Measurements from ENCODE around the gene NRG4. TPM values are rescaled to one million over a fixed set of nuclear protein-coding genes. Genes with fewer than 3 reads are reported as not detected.
"Not testable (repeated sequence)": the region's sequence is repeated elsewhere in the genome, so short reads cannot be mapped to it uniquely, and the experiment has no call there.

The NRG4 gene
- polyA plus RNA-seq, 1 experiment: not detected

GRCh38 chr15:76058714-76059319 lies 46.6 kb upstream of the NRG4 start:
- TF ChIP-seq, protein P1, sequence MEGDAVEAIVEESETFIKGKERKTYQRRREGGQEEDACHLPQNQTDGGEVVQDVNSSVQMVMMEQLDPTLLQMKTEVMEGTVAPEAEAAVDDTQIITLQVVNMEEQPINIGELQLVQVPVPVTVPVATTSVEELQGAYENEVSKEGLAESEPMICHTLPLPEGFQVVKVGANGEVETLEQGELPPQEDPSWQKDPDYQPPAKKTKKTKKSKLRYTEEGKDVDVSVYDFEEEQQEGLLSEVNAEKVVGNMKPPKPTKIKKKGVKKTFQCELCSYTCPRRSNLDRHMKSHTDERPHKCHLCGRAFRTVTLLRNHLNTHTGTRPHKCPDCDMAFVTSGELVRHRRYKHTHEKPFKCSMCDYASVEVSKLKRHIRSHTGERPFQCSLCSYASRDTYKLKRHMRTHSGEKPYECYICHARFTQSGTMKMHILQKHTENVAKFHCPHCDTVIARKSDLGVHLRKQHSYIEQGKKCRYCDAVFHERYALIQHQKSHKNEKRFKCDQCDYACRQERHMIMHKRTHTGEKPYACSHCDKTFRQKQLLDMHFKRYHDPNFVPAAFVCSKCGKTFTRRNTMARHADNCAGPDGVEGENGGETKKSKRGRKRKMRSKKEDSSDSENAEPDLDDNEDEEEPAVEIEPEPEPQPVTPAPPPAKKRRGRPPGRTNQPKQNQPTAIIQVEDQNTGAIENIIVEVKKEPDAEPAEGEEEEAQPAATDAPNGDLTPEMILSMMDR (IDR thresholded peaks at IDR 0.05; ENCODE audit: low read depth, low read length): peak; percentile 12; the same call in 1 of the 2 replicates
- POLR2A ChIA-PET: no interaction called here

DNA sequence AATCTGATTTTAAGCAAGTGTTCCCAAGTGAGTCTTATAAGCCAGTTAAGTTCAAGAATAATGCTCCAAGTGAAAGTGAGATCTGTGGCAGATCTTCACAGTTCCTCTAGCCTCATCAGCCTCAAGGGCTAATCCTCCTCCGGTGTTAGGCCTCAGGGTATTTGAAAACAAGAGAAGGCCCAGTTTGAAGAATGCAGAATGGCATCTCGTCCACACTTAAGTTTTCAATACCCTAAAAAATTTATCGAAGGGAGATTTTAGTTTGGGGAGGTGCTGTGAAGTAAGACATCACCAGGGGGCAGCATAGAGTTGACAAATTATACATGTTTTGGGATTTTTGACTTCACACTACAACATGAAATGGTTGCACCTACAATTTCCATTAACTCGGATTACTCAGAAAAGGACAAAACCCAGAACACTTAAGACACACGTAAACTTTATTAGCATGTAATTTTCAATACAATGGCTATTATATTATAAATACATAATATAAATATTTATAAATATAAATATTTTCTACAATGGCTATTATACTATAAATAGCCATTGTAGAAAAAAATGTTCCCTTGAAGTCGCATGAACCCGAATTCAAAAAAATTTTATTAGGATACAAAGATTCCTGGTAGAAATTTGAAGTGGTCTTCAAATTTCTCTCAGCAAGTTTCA lies 45.2 kb upstream of the NRG4 start:
- Histone ChIP-seq H3K27ac (ENCODE audit: low read depth, low read length) (no peak overlapping the region), H3K9me3 (ENCODE audit: control insufficient read depth, insufficient read depth, low read length) (no peaks in the 10 kb centered on the region; the same call in 1 of the 2 replicates), H3K27me3 (ENCODE audit: control insufficient read depth, insufficient read depth, low read length) (peaks cover 42% of the 10 kb centered on the region), H3K4me3 (ENCODE audit: low read depth, low read length) (no peak overlapping the region)
- ChIA-PET POLR2A (interaction anchor here (0.6 kb wide), 1 partner anchor 139 kb away, joined by 3 read pairs; no protein-coding TSS in a partner anchor), CTCF (interaction anchor here (0.8 to 8.2 kb wide), 12 partner anchors 10 to 248 kb away, joined by 3 to 167 read pairs (median 4); no protein-coding TSS in a partner anchor)
- DNase-seq (ENCODE audit: low read depth, low spot score): no peak
- TF ChIP-seq, protein P1 (IDR thresholded peaks at IDR 0.05; ENCODE audit: low read depth, low read length): peak; percentile 77

More at GRCh38 chr15:76058714-76059319, 46.6 kb upstream of the NRG4 start:
- Histone ChIP-seq H3K9me3 (ENCODE audit: control insufficient read depth, insufficient read depth, low read length) (no peaks in the 10 kb centered on the region; the same call in 1 of the 2 replicates), H3K4me3 (ENCODE audit: low read depth, low read length) (peak overlapping the region; percentile 62), H3K27me3 (ENCODE audit: control insufficient read depth, insufficient read depth, low read length) (peaks cover 49% of the 10 kb centered on the region), H3K27ac (ENCODE audit: low read depth, low read length) (no peak overlapping the region)
- CTCF ChIA-PET: interaction anchor here (1.0 to 8.2 kb wide), 4 partner anchors 11 to 809 kb away, joined by 3 to 167 read pairs (median 32); no protein-coding TSS in a partner anchor
- DNase-seq (ENCODE audit: low read depth, low spot score): no peak

DNA sequence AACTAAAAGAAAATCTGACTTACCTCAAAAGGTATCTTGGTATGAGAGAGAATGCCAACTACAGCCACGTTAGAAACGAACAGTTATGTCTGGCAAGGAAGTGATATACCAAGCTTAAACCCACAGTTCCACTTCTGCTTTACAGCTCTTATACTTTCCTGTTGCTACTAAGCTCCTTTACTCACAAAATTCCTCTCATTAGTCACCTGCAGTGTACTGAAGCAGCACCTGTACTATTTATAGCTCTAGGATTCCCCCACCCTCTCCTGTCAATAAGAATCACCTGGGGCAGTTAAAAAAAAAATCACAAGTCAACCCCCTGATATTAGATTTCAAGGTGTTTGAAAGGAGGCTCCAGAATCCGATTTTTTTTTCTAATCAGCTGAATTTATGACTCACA lies 44.7 kb upstream of the NRG4 start:
- TF ChIP-seq, protein P1 (IDR thresholded peaks at IDR 0.05; ENCODE audit: low read depth, low read length): no peak
- POLR2A ChIA-PET: no interaction called here
- Histone ChIP-seq H3K27ac (ENCODE audit: low read depth, low read length) (no peak overlapping the region), H3K4me3 (ENCODE audit: low read depth, low read length) (no peak overlapping the region), H3K9me3 (ENCODE audit: control insufficient read depth, insufficient read depth, low read length) (no peaks in the 10 kb centered on the region; the same call in 1 of the 2 replicates), H3K27me3 (ENCODE audit: control insufficient read depth, insufficient read depth, low read length) (peaks cover 37% of the 10 kb centered on the region)
- CTCF ChIA-PET: interaction anchor here (0.6 to 8.2 kb wide), 13 partner anchors 8 to 247 kb away, joined by 3 to 167 read pairs (median 5); no protein-coding TSS in a partner anchor
- no peak for DNase-seq (ENCODE audit: low read depth, low spot score)

GRCh38 chr15:76054201-76054600 lies 42.0 kb upstream of the NRG4 start:
- H3K9me3 ChIP-seq (ENCODE audit: control insufficient read depth, insufficient read depth, low read length); DNase-seq (ENCODE audit: low read depth, low spot score); H3K4me3 ChIP-seq (ENCODE audit: low read depth, low read length); POLR2A ChIA-PET; H3K27ac ChIP-seq (ENCODE audit: low read depth, low read length): not testable (repeated sequence)
- CTCF ChIA-PET: interaction anchor here (0.6 kb wide), 1 partner anchor 84 kb away, joined by 10 read pairs; no protein-coding TSS in a partner anchor
- H3K27me3 ChIP-seq (ENCODE audit: control insufficient read depth, insufficient read depth, low read length): peaks cover 16% of the 10 kb centered on the region

DNA sequence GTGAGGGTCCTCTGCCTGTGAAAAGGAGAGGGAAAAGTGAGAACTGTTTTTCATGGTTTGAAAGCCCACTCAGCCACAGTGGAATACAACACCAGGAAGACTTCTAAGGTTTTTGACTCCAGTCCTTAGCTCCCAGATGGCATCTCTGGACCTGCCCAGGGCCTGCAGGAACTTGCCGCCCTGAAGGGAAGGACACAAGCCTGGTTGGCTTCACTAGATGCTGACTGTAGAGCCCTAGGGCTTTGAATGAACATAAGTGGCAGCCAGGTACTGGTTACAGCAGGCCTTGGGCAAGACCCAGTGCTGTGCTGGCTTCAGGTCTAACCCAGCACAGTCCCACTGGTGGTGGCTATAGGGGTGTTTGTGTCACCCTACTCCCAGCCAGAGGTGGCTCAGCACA lies 26.3 kb upstream of the NRG4 start:
- CTCF ChIA-PET: no interaction called here
- no peaks in the 10 kb centered on the region for H3K9me3 ChIP-seq (ENCODE audit: control insufficient read depth, insufficient read depth, low read length)
- TF ChIP-seq, protein P1 (IDR thresholded peaks at IDR 0.05; ENCODE audit: low read depth, low read length): no peak
- H3K27ac ChIP-seq (ENCODE audit: low read depth, low read length): no peak overlapping the region
- DNase-seq (ENCODE audit: low read depth, low spot score): no peak
- POLR2A ChIA-PET: no interaction called here
- peaks cover 10% of the 10 kb centered on the region for H3K27me3 ChIP-seq (ENCODE audit: control insufficient read depth, insufficient read depth, low read length)
- H3K4me3 ChIP-seq (ENCODE audit: low read depth, low read length): no peak overlapping the region

Data from AG04450 (cell line).